HG03025 (cell line): Measurements from ENCODE around the gene MSRB3.

Source experiments
- ATAC-seq: cut with Tn5 transposase; IDR thresholded peaks from one replicate; pipeline ENCODE4 v1.9.1; 2021; ENCODE audit warnings: mild to moderate bottlenecking, moderate library complexity; ENCODE audit not compliant: unreplicated experiment, low FRiP score

MSRB3 gene

GRCh38 chr12:65278576-65279368 lies at the start of gene MSRB3:
Gene MSRB3 (plus strand): TSS chr12:65278683. CDS start chr12:65308580, 29,897 bp downstream.
- peak; percentile 61 for ATAC-seq

- ATAC-seq = no peak
These were observed 49.0 kb upstream of the MSRB3 start for GRCh38 chr12:65229441-65229840.

DNA sequence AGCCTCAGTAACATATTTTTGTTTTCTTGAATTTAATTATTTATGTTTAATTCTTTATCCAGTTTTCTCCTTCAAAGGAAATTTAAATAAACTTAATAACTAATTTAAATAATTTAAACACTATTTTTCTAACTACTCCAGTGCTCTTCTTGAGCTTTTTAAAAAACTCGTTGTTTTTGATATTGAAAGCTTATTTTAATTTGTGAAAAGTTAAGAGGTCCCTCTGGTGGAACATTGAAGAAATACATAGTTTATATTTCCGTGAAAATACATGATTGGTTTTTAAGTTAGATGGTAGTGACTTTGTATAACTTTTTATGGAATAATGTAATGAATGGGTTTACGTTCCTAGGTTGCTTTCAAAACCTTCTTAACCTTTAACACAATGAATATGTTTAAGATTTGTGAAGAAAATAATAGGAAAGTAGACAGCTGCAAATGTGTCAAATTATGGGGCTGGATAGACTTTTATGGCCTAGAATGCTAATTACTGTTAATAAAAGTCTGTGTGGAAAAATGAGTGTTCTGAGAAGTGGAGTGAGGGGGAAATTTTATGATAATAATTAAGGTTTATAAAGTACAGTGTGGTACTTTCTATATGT lies 45.9 kb upstream of the MSRB3 start:
- no peak for ATAC-seq

DNA sequence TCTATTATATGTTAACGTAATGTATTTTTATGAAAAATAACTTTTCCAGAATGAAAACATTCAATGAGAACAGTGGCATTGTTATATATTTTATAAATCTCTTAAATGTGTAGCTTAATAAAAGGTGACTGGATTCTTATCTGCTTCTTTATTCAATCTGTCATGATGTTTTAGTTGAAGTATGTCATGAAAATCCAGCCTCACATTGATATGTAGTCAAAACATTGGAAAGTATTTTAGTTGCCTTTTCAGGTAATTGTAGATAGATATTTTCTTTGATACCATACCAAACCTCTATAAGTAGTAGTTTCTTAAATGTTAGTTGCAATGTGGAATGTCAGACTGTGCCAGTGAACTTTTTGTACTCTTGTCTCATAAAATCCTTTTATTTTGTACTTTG lies 41.3 kb upstream of the MSRB3 start:
- no peak for ATAC-seq

- ATAC-seq = no peak
These were observed 39.9 kb upstream of the MSRB3 start for GRCh38 chr12:65238609-65239008.

- no peak for ATAC-seq
These were observed 29.5 kb upstream of the MSRB3 start for GRCh38 chr12:65248656-65249633.

GRCh38 chr12:65252515-65252914 lies 26.0 kb upstream of the MSRB3 start:
- no peak for ATAC-seq

GRCh38 chr12:65257986-65258385 lies 20.5 kb upstream of the MSRB3 start:
- ATAC-seq = no peak

DNA sequence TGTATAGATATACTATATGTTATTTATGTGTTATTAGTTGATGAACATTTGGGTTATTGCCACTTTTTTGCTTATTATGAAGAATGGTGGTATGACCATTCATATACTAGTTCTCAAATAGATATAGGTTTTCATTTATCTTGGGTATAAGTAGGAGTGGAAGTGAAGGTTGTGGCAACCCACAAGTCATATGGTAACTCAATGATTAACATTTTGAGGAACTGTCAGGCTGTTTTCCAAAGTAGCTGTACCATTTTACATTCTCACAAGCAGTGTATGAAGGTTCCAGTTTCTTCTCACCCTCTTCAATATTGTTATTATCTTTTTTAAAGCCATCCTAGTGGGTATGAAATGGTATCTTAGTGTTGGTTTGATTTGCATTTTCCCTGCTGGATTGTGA lies 19.0 kb upstream of the MSRB3 start:
- ATAC-seq = no peak

DNA sequence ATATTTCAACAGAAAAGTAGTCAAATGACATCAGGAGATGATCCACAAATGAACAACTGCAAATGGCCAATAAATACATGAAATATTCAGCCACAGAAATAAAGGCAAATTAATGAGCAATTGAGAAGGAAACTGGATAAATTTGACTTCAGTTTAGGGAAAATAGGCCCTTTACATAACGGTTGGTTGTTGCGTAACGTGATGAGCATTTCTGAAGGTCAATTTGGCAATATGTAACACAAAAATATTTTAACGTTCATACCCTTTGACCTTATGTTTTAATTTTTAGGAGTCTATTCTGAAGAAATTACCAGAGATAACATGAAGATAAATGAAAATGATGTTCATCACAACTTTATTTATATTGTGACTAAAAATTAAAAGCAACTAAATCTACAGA lies 14.7 kb upstream of the MSRB3 start:
- no peak for ATAC-seq

- ATAC-seq = no peak
These were observed 12.1 kb upstream of the MSRB3 start for GRCh38 chr12:65266408-65266807.

- no peak for ATAC-seq
These were observed 8.9 kb upstream of the MSRB3 start for GRCh38 chr12:65269603-65270002.

DNA sequence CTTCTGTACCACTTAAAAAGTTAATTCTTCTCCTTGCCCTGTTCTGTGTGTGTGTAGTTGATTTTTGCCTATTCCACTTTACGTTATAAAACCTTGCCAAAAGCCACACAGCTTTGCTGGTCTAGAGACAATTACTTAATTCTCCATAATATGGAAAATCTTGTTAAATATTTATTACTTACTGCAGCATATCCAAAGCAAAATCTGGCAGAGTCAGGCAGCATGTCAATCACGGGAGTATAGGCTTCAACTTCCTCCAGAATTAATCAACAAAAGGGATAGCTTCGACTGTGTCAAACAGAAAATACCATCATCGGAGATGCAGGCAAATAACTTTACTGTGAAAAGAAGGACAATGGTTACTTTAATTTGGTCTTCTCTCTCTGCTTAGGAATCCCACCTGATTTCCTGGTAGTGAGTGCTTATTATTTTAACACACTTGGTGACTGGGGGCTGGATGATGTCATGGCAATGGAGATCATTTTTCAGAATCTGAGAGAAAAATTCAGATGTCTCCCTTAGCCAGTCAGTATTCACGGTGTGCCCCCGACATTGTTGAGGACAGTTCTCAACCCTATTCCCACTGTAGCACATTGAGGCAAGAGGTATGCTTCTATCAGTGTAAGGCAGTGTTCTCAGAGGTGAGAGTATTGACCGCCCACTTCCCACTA lies 3.7 kb upstream of the MSRB3 start:
- no peak for ATAC-seq

DNA sequence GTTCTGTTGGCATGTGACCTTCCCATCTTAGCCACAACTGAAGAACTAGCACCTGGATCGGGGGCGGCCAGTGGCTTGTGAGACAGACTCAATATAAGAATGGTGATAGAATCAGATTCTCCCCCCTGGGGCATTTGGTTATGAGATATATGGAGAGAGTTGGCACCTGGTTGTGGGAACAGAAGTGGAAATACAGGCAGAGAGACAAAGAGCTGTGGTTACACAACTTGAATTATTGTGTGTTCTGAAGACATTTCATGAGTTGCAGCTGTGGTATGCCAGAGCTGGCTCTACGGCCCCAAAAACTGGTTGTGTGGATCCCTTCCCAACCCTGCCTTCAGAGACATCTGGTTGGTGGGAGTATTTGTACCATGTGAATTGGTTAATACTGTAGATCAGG lies 2.9 kb upstream of the MSRB3 start:
- no peak for ATAC-seq

DNA sequence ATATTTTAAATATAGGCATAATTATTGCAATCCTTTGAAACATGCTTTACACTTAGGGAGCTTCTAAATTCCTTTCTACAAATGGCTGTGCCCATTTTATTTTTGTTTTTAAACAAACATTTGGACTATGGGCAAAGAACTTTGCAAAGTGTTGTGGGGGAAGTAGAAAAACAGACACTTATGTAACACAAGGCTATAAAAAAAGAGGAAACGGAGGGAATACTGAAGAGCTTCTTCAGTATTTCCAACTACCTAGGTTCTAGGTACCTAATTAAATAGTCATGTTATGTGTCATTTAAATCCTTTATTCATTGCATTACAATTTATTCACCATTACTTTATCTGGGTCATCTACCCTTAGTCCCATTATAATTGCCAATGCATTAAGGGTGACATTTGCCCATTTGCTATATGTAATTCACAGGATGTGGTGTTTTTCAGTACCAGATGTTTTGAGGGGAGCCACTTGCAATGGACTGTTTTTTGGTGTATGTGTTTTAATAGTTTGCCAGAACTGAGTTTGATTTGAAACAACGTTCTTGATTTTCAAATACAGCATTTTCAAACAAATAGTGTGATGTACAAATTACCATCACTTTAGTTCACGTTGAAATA lies 1.5 kb upstream of the MSRB3 start:
- ATAC-seq = no peak

DNA sequence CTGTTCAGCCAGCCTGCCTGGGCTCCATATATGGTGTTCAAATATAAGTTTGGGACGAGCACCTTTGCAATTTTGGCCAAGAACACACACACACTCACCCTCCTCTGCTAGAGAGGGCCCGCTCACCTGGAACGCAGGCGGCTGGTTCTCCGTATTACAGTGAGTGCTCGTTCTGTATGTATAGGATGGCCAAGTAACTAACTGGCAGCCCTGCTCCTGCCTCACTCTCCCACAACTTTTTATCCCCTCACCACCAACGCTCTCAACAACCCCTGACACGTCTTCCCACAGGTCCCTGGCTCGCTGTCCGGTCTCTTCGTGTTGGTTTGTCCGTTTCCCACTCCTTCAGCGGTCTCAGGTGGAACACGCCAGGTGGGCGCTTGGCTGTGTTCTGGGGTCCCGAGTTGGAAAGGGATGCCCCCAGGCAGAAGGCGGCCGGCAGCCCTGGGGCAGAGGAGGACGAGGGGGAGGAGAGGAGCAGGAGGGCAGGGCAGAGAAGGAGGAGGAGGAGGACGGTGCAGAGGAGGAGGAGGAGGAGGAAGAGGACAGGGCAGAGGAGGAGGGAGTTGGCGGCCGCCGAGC lies 398 bp upstream of the MSRB3 start:
- no peak for ATAC-seq

GRCh38 chr12:65279369-65280112 lies 1.1 kb downstream of the MSRB3 start:
- ATAC-seq = no peak

DNA sequence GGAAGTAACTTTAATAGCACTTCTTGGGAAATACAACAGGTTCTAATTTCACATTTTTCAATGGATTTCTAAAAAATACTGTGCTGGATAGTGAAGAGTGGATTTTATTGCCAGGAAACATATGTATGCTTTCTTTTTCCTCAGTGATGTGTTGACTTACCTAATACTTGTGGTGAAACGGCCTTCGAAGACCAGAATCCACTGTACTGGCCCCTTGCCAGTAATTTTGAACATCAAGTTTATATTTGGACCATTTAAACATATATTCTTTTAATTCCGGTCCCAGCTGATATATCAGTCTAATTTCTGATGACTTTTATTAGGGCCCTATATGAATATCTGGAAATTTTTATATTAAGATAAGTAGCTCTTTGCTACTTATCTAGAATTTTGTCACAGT lies 1.8 kb downstream of the MSRB3 start:
- ATAC-seq = no peak

DNA sequence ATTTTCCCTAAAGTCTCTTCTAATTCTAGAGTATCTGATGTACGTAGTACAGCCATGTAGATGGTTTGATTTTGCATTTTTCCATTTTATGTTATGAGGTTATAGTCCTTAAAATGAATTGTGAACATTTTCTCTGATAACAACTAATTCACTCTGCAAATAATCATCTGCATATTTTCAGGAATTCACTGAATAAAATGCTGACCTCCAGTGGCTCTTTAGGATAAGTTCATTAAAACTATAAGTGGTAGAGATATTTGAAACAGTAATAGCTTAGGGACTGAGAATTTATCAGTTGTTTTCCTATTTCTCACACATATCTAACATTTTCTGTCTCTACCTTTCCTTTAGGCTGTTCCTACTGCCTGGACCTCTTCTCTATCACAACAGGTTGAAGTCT lies 4.4 kb downstream of the MSRB3 start:
- ATAC-seq = no peak
